Left ventricle myocardium superior (tissue), 1 donor: ENCODE measurements around the gene RNF223. TPM values are rescaled to one million over a fixed set of nuclear protein-coding genes. Genes with fewer than 3 reads are reported as not detected.
"Not testable (repeated sequence)": the region's sequence is repeated elsewhere in the genome, so short reads cannot be mapped to it uniquely, and the experiment has no call there.

Experiments used
- ATAC-seq: fragments of 200-7000 bp; cut with Tn5 transposase; one replicate; pipeline ENCODE4 v1.9.1; 2020; ENCODE audit warnings: mild to moderate bottlenecking, moderate library complexity
- DNase-seq: peaks from one replicate; pipeline ENCODE4 v3.0.0-alpha.2; 2020
- intact Hi-C: fragments of 100-400 bp; cut with micrococcal nuclease; formaldehyde crosslinking; loops from one replicate; pipeline ENCODE4 v1.11.0; 2022
- total RNA-seq: library from RNA; stranded (reverse); fragmentation: NEBNext Ultra II Directional; extraction: Animal tissue kit (Norgen Biotek cat#: 25700); gene quantifications from one replicate; pipeline ENCODE4 v1.2.1, GENCODE V29; 2021
- donor health status: DM: no; HTN: yes; CAD: no; lungs with severe emphysema.

The RNF223 gene
- total RNA-seq, 1 donor from 2014 or later: not detected

GRCh38 chr1:1079408-1080121 is 5.5 kb upstream of the RNF223 start:
- peak; percentile 65 for DNase-seq
- intact Hi-C loops: no loop called here
- peak; percentile 73 for ATAC-seq

- DNase-seq, intact Hi-C loops, ATAC-seq: not testable (repeated sequence)
These were observed 3.3 kb upstream of the RNF223 start for GRCh38 chr1:1077396-1077795.

GRCh38 chr1:1075148-1075935 is 1.2 kb upstream of the RNF223 start:
- intact Hi-C loops: no loop called here
- ATAC-seq (no peak), DNase-seq (peak; percentile 19)

- no peak for ATAC-seq
- no peak for DNase-seq
- intact Hi-C loops: no loop called here
These were observed 583 bp upstream of the RNF223 start for GRCh38 chr1:1074631-1075147.

- ATAC-seq (no peak), DNase-seq (peak; percentile 20)
- intact Hi-C loops: no loop called here
These were observed 1.0 kb downstream of the RNF223 start for GRCh38 chr1:1072849-1073742.

- no peak for ATAC-seq
- intact Hi-C loops: no loop called here
- peak; percentile 24 for DNase-seq
These were observed 1.7 kb downstream of the RNF223 start for GRCh38 chr1:1072299-1072848.

- ATAC-seq: no peak
- DNase-seq: no peak
These were observed 2.4 kb downstream of the RNF223 start for GRCh38 chr1:1071486-1072298.

GRCh38 chr1:1069711-1070676 is 4.1 kb downstream of the RNF223 start:
- DNase-seq (no peak), ATAC-seq (peak; percentile 12)
- intact Hi-C loops: no loop called here

More at GRCh38 chr1:1071486-1072298, 2.4 kb downstream of the RNF223 start:
- intact Hi-C loops: no loop called here

- peak; percentile 79 for ATAC-seq
- peak; percentile 81 for DNase-seq
- intact Hi-C loops: no loop called here
These were observed 4.9 kb downstream of the RNF223 start for GRCh38 chr1:1069056-1069710.

- intact Hi-C loops: no loop called here
- peak; percentile 7 for ATAC-seq
These were observed 5.5 kb downstream of the RNF223 start for GRCh38 chr1:1068517-1069055.

GRCh38 chr1:1067860-1068516 is 6.1 kb downstream of the RNF223 start:
- ATAC-seq (no peak), DNase-seq (no peak)
- intact Hi-C loops: no loop called here

More at GRCh38 chr1:1068517-1069055, 5.5 kb downstream of the RNF223 start:
- no peak for DNase-seq

GRCh38 chr1:1067284-1067859 is 6.7 kb downstream of the RNF223 start:
- DNase-seq (no peak), ATAC-seq (no peak)
- intact Hi-C loops: no loop called here

- ATAC-seq: no peak
- intact Hi-C loops: no loop called here
- DNase-seq: no peak
These were observed 7.5 kb downstream of the RNF223 start for GRCh38 chr1:1066403-1067283.

GRCh38 chr1:1065940-1066304 is 8.2 kb downstream of the RNF223 start:
- ATAC-seq, intact Hi-C loops, DNase-seq: not testable (repeated sequence)
